ENCODE measurements around the gene VIPAS39.

Gene VIPAS39

DNA sequence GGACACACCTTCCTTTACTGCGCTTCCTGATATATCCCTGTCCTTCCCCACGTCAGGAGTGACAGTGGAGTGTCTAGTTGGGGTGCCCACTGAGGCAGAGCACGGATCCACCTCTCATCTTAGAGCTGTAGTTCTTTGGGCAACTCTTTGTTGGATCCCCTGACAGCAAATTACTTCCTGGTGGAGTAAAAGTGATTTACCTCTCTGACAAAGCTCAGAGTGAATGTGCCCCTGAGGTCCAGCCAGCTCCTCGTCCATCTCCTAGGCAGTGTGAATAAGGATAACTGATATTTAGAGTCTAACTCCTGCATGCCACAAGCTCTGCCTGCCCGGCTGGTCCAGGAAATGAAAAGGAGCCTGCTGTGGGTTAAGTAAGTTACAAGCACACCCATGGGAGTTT is 16.5 kb upstream of the VIPAS39 start:
- in situ Hi-C loops (cut with HindIII; ENCODE audit: low sequenced_read_pairs) = no loop called here
- no peak overlapping the region for H3K4me3 ChIP-seq (ENCODE audit: low read depth, low read length)
- DNase-seq (ENCODE audit: low read depth) = no peak

DNA sequence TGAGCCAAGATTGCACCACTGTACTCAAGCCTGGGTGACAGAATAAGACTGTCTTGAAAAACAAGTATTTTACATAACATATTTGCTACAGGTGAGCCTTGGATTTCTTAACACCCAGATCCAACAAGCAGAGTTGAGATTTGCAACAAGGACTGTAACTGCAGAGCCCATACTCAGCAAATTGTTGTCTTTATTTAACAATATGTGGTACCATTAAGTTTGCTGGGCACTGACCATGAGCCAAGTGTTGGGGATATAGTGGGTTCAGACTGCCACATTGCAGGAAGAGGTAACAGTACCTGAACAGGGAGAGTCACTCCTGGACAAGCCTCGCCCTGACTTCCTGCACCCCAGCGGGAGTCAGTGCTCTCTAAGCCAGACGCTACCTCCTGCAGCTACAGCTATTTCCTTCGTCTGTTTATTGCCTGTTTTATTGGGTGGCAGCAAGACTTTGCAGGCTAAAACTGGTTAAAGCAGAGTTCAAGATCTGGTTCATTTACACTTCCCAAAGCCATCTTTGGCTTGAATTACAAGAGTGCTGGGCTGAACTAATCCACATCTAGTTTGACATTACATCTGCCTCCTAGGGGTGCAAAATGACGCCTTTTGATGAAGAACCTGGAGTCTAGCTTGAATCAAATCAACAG is 12.9 kb upstream of the VIPAS39 start:
- no peak overlapping the region for H3K4me3 ChIP-seq (ENCODE audit: low read depth, low read length)
- TF ChIP-seq, protein P1, sequence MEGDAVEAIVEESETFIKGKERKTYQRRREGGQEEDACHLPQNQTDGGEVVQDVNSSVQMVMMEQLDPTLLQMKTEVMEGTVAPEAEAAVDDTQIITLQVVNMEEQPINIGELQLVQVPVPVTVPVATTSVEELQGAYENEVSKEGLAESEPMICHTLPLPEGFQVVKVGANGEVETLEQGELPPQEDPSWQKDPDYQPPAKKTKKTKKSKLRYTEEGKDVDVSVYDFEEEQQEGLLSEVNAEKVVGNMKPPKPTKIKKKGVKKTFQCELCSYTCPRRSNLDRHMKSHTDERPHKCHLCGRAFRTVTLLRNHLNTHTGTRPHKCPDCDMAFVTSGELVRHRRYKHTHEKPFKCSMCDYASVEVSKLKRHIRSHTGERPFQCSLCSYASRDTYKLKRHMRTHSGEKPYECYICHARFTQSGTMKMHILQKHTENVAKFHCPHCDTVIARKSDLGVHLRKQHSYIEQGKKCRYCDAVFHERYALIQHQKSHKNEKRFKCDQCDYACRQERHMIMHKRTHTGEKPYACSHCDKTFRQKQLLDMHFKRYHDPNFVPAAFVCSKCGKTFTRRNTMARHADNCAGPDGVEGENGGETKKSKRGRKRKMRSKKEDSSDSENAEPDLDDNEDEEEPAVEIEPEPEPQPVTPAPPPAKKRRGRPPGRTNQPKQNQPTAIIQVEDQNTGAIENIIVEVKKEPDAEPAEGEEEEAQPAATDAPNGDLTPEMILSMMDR (IDR thresholded peaks at IDR 0.05; ENCODE audit: low read depth, low read length, missing control alignments) = no peak
- in situ Hi-C loops (cut with HindIII; ENCODE audit: low sequenced_read_pairs) = no loop called here
- no peak for DNase-seq (ENCODE audit: low read depth)

More for the DNA sequence above, 16.5 kb upstream of the VIPAS39 start:
- TF ChIP-seq, protein P1 (IDR thresholded peaks at IDR 0.05; ENCODE audit: low read depth, low read length, missing control alignments) = no peak

DNA sequence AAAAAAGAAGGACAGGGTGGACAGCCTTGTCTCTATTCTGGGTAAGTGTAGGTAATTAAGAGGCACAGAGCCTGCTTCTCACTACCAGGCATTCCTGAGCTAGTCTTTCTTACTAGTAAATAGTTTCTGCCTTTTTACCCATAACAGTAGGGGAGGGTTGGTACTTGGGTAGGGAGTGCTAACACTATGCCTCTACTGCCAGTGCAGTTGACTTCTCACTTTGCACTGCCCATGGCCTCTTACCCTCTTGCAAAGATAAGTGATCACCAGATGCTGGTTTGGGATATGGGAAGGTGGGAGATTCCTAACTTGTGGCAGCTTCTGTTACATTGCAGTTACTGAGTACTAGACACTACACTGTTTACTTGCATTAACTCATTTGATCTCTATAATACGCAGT is 12.1 kb upstream of the VIPAS39 start:
- in situ Hi-C loops (cut with HindIII; ENCODE audit: low sequenced_read_pairs) = no loop called here
- TF ChIP-seq, protein P1 (IDR thresholded peaks at IDR 0.05; ENCODE audit: low read depth, low read length, missing control alignments) = no peak
- H3K4me3 ChIP-seq (ENCODE audit: low read depth, low read length) = no peak overlapping the region
- DNase-seq (ENCODE audit: low read depth) = no peak

DNA sequence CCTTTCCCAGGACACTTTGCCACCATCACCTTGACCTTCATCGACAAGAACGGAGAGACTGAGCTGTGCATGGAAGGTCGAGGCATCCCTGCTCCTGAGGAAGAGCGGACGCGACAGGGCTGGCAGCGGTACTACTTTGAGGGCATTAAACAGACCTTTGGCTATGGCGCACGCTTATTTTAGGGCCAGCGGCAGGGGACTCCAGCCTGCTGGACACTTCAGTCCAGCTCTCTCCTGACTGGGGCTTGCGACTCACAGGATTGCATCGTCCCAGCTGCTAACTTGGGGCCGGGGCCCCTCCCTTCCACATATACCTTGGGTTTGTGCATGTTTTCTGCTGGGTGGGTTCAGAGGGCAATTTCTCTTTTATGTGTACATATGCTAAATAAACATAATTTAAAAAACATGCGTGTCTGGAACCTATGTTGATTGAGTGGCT is 11.7 kb upstream of the VIPAS39 start:
- TF ChIP-seq, protein P1 (IDR thresholded peaks at IDR 0.05; ENCODE audit: low read depth, low read length, missing control alignments) = no peak
- no peak for DNase-seq (ENCODE audit: low read depth)
- H3K4me3 ChIP-seq (ENCODE audit: low read depth, low read length) = no peak overlapping the region
- in situ Hi-C loops (cut with HindIII; ENCODE audit: low sequenced_read_pairs) = no loop called here

DNA sequence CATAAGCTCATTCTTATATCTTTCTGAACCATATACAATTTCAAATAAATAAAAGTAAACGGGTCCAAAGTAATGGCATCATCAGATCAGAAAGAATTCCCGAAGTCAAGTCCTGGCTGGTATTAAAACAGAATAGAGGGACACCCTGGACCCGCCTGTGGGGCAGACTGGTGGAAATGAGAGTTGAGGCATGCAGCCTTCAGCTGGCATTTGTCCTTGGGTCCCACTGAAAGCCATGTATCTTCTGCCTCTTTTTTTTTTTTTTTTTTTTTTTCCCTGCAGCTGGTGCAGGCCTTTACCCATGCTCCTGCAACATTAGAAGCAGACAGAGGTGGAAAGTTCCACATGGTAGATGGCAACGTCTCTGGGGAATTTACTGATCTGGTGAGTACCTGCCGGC is 10.4 kb upstream of the VIPAS39 start:
- TF ChIP-seq, protein P1 (IDR thresholded peaks at IDR 0.05; ENCODE audit: low read depth, low read length, missing control alignments) = no peak
- no peak overlapping the region for H3K4me3 ChIP-seq (ENCODE audit: low read depth, low read length)
- DNase-seq (ENCODE audit: low read depth) = no peak
- in situ Hi-C loops (cut with HindIII; ENCODE audit: low sequenced_read_pairs) = no loop called here

DNA sequence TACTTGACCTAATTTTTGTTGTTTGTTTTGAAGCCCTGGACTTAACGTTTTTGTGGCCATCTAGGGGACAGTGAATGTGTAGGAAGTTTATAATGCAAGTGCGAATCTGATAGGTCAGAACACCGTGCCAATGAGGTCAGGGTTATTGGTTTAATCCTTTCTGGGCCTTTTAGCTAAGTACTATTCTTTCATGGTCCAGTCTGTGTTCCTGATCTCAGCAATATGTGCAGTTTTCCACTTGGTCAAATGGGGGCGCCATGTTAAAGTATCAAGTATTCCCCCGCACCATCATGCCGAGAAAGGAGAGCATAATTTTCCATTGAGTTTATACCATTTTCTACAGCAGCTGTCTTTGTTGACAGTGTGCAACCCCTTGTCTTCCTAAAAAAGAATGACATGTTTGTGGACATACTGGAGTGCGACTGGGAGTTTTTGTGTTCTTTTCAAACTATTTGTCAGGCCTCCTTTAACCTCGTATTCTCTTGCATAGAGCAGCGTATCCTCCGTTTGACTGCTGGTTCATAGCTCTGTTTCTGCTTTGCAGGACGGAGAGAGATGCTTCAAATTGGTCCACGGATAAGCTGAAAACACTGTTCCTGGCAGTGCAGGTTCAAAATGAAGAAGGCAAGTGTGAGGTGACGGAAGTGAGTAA is 1.8 kb upstream of the VIPAS39 start:
- peak; percentile 65 for DNase-seq (ENCODE audit: low read depth)
- peak overlapping the region; percentile 98 for H3K4me3 ChIP-seq (ENCODE audit: low read depth, low read length)
- in situ Hi-C loops (cut with HindIII; ENCODE audit: low sequenced_read_pairs) = no loop called here
- TF ChIP-seq, protein P1 (IDR thresholded peaks at IDR 0.05; ENCODE audit: low read depth, low read length, missing control alignments) = peak; percentile 79

All from astrocyte of the cerebellum (primary cell).